ENCODE measurements around the gene IGF2.
"Not testable (repeated sequence)": the region's sequence is repeated elsewhere in the genome, so short reads cannot be mapped to it uniquely, and the experiment has no call there.

The IGF2 gene

GRCh38 chr11:2128130-2128510, 11.1 kb downstream of the IGF2 start:
- H3K4me3 ChIP-seq (ENCODE audit: low read length), result no peak overlapping the region
- no peak for DNase-seq (ENCODE audit: low read depth)
- no peak for TF ChIP-seq CTCF (conservative IDR thresholded peaks at IDR 0.05; ENCODE audit: low read depth, low read length)

- no peak for DNase-seq (ENCODE audit: low read depth)
- no peak overlapping the region for H3K4me3 ChIP-seq (ENCODE audit: low read length)
- TF ChIP-seq CTCF (conservative IDR thresholded peaks at IDR 0.05; ENCODE audit: low read depth, low read length), result no peak
Measured at GRCh38 chr11:2127482-2128129, 11.6 kb downstream of the IGF2 start.

- no peak overlapping the region for H3K4me3 ChIP-seq (ENCODE audit: low read length)
- no peak for TF ChIP-seq CTCF (conservative IDR thresholded peaks at IDR 0.05; ENCODE audit: low read depth, low read length)
- no peak for DNase-seq (ENCODE audit: low read depth)
Measured at GRCh38 chr11:2126520-2127085, 12.6 kb downstream of the IGF2 start.

GRCh38 chr11:2124736-2125484, 14.3 kb downstream of the IGF2 start:
- not testable (repeated sequence) for H3K4me3 ChIP-seq (ENCODE audit: low read length); DNase-seq (ENCODE audit: low read depth)

GRCh38 chr11:2123628-2123960, 15.6 kb downstream of the IGF2 start:
- DNase-seq (ENCODE audit: low read depth), result no peak
- TF ChIP-seq CTCF (conservative IDR thresholded peaks at IDR 0.05; ENCODE audit: low read depth, low read length), result no peak
- H3K4me3 ChIP-seq (ENCODE audit: low read length), result no peak overlapping the region

GRCh38 chr11:2122907-2123627, 16.1 kb downstream of the IGF2 start:
- no peak for DNase-seq (ENCODE audit: low read depth)
- H3K4me3 ChIP-seq (ENCODE audit: low read length), result no peak overlapping the region
- no peak for TF ChIP-seq CTCF (conservative IDR thresholded peaks at IDR 0.05; ENCODE audit: low read depth, low read length)

GRCh38 chr11:2122222-2122906, 16.8 kb downstream of the IGF2 start:
- H3K4me3 ChIP-seq (ENCODE audit: low read length), result no peak overlapping the region
- no peak for TF ChIP-seq CTCF (conservative IDR thresholded peaks at IDR 0.05; ENCODE audit: low read depth, low read length)
- no peak for DNase-seq (ENCODE audit: low read depth)
